HUDEP-2 (cell line): Measurements from ENCODE around the gene GPR37L1.

Source experiments
- DNase-seq, 76 experiments: peaks; one replicate each; lab custom pipeline; 2025; ENCODE audit not compliant: unreplicated experiment in 76 of 76; lab: John Stamatoyannopoulos, UW

The GPR37L1 gene

DNA sequence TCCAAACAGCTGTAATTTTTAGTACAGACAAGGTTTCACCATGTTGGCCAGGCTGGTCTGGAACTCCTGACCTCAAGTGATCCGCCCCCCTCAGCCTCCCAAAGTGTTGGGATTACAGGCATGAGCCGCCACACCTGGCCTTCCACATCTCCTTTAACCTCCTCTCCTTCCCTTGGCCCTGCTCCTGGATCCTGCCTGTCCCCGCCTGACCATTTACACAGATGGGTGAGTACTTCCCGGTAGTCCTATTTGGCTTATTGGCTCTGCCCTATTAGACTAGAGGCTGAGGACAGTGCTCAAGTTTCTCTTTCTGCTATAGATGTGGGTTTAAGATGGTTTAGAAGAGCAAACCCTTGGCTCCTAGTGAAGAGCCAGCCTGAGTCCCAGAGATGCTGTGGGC is 30.6 kb downstream of the GPR37L1 start:
- no peak for DNase-seq

DNA sequence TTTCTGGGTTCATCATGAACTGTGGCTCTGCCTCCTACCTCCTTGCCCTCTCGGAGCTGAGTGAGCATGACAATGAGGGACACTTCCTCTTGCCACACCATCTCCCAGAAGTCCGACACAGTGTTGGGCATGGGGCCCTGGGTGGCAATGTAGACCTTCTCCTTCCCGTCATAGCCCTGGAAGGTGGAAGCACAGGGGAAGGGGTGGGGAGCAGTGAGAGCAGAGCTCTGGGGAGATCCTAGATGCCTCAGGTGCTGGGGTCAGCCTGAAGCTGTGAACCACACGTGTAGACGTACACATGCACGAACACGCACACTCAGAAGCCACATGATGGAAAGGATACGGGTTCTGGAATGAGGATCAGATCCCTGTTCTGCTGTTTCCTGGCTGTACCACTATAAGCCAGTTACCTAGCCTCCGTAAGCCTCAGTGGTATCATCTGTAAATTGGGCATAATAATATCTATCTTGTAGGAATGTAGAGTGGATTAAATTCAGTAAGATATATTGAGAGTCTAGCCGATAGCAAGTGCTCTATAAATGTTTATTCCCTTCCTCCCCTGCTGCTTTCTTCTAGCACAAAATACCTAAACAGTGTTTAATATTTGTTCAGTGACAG is 31.5 kb downstream of the GPR37L1 start:
- DNase-seq: no peak

DNA sequence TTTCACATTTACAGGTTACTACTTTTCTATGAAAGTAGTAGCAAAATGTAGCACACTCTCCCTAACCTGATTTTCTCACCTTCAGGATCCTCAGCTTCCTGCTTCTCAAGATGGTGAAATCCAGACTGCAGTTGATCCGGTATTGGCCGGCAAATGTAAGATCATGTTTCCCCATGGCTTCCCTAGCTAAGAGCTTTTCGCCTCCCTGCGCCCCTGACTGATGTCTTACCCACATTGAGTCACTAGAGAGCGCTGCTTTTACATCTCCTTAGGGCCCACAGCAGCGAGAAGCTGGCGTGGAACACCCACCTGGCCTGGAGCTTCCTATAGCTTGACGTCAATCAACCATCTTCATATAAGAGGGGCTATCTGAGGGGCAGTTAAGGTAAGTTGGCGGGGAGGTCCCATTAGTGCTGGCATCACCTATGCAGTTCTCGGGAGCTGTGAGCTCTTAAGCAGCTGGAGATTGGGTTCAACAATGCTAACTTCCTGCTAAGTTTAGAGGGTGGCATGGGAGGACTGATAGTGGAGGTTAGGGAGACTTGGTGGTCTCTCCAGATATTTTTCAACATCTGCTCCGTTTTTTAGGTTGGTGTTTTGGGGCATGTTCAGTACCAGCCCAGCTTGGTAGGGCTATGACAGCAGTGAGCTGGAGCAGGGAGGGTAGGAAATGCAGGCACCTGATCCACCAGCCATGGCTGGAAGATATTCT is 32.2 kb downstream of the GPR37L1 start:
- peak in 26 of 76 experiments; percentile 6 to 50 (median 26) for DNase-seq

DNA sequence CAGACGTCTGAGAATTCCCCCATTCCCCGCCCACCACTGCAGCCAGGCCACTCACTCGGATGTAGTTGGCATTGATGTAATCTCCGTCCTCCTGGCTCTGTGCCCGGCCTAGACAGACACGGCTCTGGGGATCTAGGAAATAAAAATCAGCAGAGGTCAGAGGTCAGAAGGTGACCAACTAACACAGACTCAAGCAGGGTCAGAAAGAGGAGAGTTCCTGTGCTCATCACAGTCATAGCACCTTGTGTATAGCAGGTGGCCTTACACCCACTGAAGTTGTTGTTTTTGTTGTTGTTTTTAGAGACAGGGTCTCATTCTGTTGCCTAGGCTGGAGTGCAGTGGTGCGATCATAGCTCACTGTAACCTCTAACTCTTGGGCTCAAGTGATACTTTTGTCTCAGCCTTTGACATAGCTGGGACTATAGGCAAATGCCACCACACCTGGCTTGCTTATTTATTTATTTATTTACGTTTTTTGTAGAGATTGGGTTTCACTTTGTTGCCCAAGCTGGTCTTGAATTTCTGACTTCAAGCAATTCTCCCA is 32.8 kb downstream of the GPR37L1 start:
- peak in 71 of 76 experiments; percentile 7 to 86 (median 65) for DNase-seq

DNA sequence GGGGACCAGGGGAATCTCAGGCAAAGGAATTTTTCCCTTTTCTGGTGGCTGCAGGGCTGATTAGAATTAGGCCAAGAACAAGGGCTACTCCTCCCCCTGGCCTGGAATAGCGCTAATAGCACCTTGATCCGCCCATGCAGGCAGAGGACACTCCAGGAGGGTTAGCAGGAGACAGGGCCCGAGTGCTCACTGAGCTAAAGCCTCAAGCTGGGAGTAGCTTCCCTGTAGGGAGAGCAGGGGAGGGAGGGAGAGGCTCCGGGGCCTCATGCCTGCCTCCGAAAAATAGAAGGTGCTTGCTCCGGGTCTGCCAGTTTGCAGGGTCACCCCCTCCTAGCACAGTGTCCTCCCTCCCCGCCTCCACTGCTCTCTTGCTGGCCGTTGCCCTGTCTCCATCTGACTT is 33.9 kb downstream of the GPR37L1 start:
- DNase-seq: no peak

DNA sequence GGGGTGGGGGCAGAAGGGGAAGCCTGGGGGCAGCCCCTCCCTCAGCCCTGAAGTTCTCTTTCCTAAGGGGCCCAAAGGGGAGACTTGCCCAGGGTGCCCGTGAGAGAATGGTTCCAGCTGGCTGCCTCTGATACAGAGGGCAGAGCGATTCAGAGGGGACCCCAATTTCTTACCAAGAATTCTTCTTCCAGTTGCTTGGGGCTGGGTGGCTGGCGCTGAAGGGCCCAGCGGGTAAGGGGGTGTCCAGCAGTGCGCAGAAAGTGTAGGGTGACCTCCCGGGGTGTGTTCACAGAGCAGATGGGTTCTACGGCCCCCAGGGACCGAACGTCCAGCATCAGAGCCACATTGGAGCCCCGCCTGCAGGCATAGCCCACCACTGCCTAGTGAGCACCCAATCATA is 35.2 kb downstream of the GPR37L1 start:
- no peak for DNase-seq

DNA sequence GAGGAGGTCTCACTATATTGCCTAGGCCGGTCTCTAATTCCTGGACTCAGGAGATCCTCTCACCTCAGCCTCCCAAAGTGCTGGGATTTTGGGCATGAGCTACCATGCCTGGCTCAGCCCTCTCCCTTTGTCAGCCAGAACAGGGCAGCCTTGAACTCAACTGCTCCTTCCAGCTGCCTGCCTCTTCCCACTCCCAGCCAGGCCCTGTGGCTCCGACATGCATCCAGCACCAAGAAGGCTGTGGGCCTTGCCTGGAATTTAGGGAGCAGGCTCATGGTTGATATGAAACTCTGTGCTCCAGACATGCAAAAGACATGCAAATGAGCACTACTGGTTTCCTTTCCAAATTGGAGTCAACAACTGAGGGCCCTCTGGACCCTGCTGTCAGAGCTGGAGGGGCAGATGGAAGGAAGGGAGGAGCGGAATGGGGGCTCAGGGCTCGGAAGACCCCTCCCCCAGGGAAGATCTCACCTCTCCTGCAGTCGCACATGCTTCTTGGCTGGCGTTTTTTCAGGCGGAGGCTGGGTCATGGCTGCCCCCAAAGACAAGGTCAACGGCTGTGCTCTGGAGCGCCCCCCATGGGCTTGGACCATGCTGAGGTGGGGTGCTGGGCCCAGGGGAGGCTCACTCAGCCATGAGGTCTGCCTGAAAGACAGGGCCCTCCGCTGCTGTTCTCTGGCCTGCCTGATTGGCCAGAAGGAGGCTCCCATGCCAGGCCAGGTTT is 36.3 kb downstream of the GPR37L1 start:
- DNase-seq: peak in 64 of 76 experiments; percentile 13 to 73 (median 50)

DNA sequence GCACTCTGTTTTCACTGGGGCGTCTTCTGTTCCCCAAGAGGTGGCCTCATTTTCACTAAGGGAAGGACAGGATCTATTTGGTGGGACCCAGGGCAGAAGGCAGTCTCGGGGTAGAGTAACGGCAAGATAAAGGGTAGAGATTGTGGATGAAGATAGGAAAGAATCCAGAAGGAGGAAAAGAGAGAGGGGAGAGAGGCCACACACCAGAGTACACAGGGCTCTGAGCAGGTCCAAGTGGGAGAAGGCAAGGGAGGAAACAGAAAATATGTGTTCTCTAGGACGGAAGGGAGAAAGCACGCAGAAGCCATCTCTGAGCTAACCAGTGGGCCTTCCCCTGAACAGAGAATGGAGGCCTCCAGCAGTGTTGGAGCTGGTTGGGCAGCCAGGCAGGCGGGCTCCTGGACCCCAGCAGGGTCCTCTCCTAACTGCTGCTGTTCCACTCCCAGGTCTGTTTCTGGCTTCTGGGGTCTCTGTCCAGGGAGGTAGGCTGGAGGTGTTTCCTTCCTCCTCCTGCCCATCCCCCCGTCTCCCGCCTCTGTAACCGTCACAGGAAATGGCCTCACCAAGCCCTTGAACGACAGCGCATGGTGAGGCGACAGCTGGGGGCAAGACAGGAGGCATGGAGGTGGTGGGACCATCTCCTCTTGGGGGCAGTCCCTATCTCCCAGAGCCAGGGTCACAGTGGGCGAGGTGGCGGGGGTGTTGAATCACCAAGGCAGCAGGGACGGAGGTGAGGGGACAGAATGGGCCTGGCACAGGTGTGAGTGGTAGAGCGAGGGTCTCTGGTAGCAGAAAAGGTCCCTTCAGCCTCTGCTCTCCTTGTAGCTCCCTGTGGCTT is 37.0 kb downstream of the GPR37L1 start:
- peak in 62 of 76 experiments; percentile 13 to 82 (median 59) for DNase-seq

DNA sequence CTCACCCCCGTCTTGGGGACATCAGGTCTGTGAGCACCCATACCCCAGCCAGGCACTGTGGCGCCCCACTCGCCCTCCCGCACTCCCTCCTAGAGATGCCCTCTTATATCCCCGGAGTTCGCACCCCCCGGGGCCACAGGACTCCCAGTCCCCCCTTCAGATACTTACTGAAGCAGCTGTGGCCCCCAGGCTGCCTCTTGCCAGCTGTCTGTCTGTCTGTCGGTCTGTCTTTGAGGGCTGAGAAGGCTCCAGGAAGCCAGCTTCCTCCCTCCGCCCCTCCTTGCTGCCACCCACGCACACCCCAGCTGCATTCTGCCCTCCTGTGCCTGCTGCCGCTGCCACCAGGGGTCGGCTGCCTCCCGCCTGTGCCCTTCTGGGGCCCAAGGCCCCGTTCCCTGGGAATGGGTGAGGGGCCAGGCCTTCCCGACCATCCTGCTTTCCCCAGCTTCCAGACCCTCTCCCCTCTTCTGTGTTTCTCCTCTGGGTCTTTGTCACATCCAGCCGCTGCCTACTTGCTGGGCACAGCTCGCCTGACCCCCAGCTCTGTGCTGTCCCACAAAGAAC is 37.7 kb downstream of the GPR37L1 start, which contains the start of gene PTPN7:
TSS of gene PTPN7 (minus strand) at position 226 of the 564 bp plus-strand sequence. CDS start 1,200 bp downstream, outside the sequence.
- DNase-seq: peak in 74 of 76 experiments; percentile 16 to 88 (median 74)

DNA sequence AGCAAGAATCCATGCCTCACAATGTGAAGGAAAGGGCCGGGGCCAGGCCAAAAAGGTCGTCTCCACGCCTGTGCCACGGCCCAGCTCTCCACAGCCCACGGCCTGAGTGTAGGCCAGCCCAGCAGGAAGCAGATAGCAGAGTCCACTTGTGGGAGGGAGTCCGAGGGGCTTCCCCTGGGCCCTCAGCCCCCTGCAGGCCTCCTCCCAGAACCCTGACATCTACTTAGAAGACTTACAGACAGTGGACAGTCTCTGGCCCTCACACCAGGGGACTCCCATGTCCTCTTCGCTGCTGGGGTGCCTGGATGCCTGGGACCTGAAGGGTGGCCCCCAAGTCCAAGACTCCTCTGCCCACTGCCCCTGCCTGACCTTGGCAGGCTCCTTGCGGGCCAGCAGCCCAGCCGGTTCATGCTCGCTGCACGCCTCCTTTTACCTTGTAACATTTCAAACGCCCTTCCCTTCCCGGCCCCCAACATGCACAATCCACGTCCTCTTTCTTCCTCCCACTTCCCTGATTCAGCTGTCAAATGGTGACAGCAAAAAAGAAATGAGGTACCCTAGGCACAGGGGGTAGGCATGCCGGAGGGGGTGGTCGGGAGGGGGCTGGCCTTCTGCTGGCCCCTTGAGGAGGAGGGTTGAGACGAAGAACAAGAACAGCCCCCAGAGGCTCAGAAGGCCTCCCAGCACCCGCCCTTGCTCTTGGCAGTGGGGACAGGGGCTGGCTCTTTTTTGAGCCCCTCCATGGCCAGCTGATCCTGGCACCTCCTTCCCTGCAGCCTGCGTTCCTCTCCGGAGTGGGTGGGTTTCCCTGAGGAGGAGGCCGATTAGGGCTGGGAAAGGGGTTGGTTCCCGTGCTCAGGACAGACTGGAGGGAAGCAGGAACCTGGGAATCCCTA is 38.7 kb downstream of the GPR37L1 start:
- DNase-seq: peak in 12 of 76 experiments; percentile 7 to 54 (median 28)

DNA sequence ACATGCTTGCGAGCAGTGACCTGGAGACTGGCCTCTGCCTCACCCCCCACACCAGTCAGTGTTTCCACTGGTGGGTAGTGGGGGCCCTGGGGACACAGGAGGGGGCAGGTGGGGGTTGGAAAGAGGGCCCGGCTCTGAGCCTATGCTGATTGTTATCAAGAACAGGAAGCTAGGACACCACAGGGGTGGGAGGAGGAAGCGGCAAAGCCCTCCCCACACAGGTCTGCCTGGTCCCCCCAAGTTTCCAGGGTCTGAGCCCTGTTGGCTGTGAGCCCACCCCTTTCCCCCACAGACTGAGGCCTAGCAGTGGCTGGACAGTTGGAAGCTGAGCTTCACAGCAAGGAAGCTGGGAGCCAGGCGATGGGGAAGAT is 39.3 kb downstream of the GPR37L1 start:
- DNase-seq: peak in 24 of 76 experiments; percentile 14 to 60 (median 32)

DNA sequence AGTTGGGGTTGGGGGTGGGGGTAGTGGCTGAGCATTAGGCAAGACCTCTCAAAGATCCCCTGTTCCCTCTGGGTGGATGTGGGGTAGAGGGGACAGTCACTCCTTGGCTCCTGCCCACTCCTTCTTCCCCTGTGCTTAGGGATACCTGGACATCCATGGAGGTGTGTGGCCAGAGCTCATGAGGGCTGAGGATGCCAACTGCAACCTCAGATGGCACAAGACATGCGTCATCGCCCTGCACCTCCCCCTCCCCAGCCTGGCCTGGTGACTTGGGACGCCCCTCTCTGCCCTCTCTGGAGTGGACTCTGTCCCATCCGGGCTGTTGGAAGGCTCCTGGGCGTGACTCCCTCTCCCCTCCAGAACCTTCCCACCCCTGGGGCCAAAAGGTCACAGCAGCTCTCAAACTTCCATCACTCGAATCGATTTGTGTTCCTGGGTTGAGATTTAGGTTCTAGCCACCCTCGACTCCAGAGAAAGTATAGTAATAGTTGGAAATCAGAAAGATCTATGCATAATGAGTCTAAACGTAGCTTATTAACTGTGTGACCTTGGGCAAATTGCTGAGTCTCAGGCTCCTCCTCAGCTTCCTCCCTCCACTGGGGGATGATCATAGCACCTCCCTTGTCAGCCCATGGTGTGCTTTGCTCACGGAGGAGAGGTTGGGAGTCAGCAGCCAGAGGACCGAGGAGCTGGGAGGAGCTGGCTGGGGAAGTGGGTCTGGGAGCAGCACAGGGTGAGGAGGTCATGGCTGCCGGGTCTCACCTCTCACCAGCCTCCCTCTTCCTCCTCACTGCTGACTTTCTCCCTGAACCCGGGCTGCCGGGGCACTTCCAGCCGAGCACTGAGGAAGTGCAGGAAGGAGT is 39.9 kb downstream of the GPR37L1 start:
- peak in 8 of 76 experiments; percentile 12 to 33 (median 20) for DNase-seq

DNA sequence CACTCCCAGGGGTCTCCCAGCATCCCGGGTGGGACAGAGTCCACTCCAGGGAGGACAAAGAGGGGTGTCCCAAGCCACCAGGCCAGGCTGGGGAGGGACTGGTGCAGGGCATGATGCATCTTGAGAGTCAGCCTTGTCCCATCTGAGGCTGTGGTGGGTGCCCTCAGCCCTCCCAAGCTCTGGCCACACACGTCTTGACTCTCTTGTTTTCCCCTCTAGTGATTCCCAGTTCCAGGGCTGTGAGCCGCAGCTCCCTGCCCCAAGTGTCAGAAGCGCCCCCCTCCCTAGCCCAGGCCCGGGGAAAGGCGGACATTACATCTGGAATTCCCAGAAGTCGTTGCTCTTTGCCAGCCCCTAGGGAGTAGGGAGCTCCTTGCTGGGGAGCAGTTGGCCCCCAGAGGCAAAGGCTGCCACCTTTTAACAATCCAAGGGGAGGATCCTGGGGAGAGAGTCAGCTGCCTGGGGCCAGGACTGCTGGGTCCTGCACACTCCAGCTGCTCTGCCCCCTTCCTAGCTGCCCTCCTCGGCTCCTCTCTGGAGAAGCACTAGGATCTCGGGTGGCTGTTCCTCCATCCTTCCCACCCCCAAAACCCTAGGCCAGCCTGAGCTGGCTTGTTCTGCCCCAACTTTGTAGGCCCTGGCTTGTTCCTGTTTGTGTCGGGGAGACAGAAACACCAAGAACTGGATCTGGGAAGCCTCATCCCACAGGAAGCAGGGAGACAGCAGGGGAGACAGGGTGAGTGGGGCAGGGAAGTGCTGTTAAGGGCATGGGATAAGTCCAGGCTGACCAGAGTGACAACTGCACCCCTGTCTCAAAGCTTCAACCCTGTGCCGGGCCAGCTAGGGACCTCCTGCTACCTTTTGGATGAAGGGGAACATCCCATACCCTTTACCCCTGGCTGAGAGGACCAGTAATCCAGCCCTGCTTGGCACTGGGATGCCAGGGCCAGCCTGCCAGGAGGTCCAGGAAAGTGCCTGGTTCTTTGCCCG is 40.9 kb downstream of the GPR37L1 start:
- DNase-seq: no peak

DNA sequence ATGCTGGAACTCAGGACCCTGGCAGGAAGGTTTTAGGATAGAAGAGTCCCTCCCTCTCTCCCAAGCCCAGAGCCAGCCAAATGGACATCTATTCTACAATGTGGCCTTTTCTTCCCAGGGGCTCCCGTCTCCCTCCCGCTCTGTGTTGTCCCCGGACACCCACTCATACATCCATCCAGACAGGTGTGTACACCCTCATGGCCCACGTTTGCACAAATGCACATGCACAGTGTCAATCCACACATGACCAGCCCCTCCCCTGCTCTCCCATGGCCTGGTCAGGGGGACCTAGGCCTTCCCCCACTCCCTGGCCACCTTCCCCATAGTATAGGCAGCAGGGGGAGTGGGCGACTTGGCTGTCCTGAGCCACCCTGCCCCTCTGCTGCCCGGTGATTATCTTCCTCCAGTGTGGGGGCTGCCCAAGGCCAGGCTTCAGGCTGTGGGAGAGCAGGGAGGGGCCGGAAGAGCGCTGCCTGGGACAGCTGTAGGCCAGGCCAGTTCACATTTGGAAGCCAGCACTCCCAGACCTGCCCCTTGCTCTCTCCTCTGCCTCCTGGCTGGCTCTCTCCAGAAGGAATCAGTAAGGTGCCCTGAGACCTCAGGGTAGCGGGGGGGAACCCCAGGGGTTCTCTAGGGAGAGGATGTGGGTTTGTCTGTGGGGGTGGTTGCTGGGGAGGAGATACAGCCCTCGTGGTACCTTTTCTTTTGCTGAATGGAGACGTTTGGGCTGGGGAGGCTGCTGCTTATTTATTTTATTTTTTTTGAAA is 41.7 kb downstream of the GPR37L1 start:
- peak in 13 of 76 experiments; percentile 12 to 57 (median 27) for DNase-seq

DNA sequence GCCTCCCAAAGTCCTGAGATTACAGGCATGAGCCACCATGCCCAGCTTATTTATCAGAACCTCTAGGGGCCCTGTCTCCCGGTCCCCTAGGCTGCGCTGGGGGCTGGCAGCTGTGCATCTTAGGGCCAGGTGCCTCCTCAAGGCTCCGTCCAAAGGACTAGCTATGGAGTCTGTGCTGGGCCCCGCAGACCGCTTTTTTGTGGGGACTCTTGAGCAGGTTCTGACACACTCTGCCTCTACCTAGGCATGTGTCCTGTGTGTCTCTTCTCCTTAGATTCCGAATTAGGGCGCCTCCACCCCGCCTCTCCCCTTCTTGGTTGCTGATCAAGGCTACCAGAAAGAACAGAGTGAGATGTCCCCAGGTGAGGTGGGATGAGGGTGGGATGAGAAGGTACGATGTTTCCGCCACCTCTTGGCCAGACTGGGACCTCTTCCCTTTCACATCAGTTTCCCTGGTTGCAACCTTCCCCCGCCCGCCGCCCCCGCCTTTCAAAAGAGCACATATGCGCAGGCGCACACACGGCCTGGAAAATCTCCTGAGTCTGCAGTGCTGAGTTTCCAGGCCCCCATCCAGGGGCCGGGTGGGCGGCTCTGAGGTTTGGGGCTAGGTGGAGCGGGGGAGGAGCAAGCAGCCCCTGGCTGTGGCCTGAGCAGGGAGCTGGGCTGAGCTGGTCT is 42.7 kb downstream of the GPR37L1 start:
- DNase-seq: peak in 12 of 76 experiments; percentile 11 to 75 (median 38)
